KMS-11 (cell line): ENCODE measurements around the gene ITPR1.

Source experiments
- H2AFZ ChIP-seq: fragments of 200-600 bp; sonication (generic); 2 replicates; pipeline ENCODE4 v1.6.1; 2016; ENCODE audit warnings: antibody characterized with exemption, mixed run types, low read depth
- H3K27ac ChIP-seq: fragments of 200-600 bp; sonication (generic); 2 replicates; pipeline ENCODE4 v1.6.1; 2016; ENCODE audit warnings: mild to moderate bottlenecking, mixed run types
- H3K27me3 ChIP-seq: fragments of 200-600 bp; sonication (generic); 2 replicates; pipeline ENCODE4 v1.6.1; 2017; ENCODE audit warnings: mild to moderate bottlenecking, low read depth, mixed run types, moderate library complexity; ENCODE audit not compliant: insufficient read depth
- H3K36me3 ChIP-seq: fragments of 200-600 bp; sonication (generic); 2 replicates; pipeline ENCODE4 v1.6.1; 2017; ENCODE audit warnings: mild to moderate bottlenecking, mixed run types; ENCODE audit not compliant: insufficient read depth
- H3K4me1 ChIP-seq: fragments of 200-600 bp; sonication (generic); 2 replicates; pipeline ENCODE4 v1.6.1; 2016; ENCODE audit warnings: mild to moderate bottlenecking, low read depth, mixed run types; ENCODE audit not compliant: poor library complexity, severe bottlenecking
- H3K4me2 ChIP-seq: fragments of 200-600 bp; sonication (generic); 2 replicates; pipeline ENCODE4 v1.7.0; 2016; ENCODE audit warnings: mild to moderate bottlenecking, mixed run types
- H3K4me3 ChIP-seq: fragments of 200-600 bp; sonication (generic); IDR thresholded peaks from 2 replicates; pipeline ENCODE4 v1.6.1; 2017; ENCODE audit warnings: low read depth, low read length, mixed read lengths; ENCODE audit not compliant: insufficient read depth
- H3K79me2 ChIP-seq: fragments of 200-600 bp; sonication (generic); 2 replicates; pipeline ENCODE4 v1.6.1; 2016; ENCODE audit warnings: low read depth, mixed run types; ENCODE audit not compliant: insufficient read depth
- H3K9ac ChIP-seq: fragments of 200-600 bp; sonication (generic); 2 replicates; pipeline ENCODE4 v1.6.1; 2016; ENCODE audit warnings: mild to moderate bottlenecking, mixed run types
- H4K20me1 ChIP-seq: fragments of 200-600 bp; sonication (generic); 2 replicates; pipeline ENCODE4 v1.6.1; 2016; ENCODE audit warnings: mild to moderate bottlenecking, mixed run types; ENCODE audit not compliant: insufficient read depth
- CTCF ChIP-seq: fragments of 200-600 bp; sonication (generic); conservative IDR thresholded peaks from 2 replicates; pipeline ENCODE4 v1.6.1; 2017; ENCODE audit warnings: low read depth, mild to moderate bottlenecking, antibody characterized with exemption, low read length, moderate library complexity, mixed read lengths

The ITPR1 gene

DNA sequence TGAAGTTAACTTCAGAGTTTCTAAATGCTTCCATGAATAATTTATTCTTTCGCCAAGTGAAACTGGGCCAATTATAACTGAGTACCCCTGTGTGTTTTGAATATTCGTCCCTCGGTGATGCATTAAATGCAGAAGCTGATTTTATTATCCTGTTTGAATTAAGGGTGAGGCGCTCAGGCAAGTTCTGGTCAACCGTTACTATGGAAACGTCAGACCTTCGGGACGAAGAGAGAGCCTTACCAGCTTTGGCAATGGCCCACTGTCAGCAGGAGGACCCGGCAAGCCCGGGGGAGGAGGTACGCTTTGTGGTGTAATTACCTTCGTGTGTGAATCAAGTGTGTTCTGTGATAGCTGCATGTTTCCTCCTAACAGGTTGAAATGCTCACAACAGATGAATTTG is 239.8 kb downstream of the ITPR1 start:
- TF ChIP-seq CTCF = no peak
- Histone ChIP-seq H3K27me3 (no peaks in the 10 kb centered on the region), H4K20me1 (no peaks in the 10 kb centered on the region), H2AFZ (no peak overlapping the region), H3K4me3 (no peak overlapping the region), H3K4me1 (no peaks in the 10 kb centered on the region), H3K27ac (no peak overlapping the region), H3K79me2 (no peaks in the 10 kb centered on the region), H3K9ac (no peak overlapping the region), H3K4me2 (no peak overlapping the region), H3K36me3 (no peaks in the 10 kb centered on the region)

GRCh38 chr3:4734454-4734853 is 241.3 kb downstream of the ITPR1 start:
- no peak for TF ChIP-seq CTCF
- H3K4me1 ChIP-seq = no peaks in the 10 kb centered on the region

GRCh38 chr3:4735243-4735642 is 242.1 kb downstream of the ITPR1 start:
- H3K36me3 ChIP-seq = no peaks in the 10 kb centered on the region

More at GRCh38 chr3:4734454-4734853, 241.3 kb downstream of the ITPR1 start:
- no peaks in the 10 kb centered on the region for H3K36me3 ChIP-seq
- no peak overlapping the region for H3K27ac ChIP-seq
- no peak overlapping the region for H2AFZ ChIP-seq
- H3K27me3 ChIP-seq = no peaks in the 10 kb centered on the region
- H3K4me3 ChIP-seq = no peak overlapping the region
- H4K20me1 ChIP-seq = no peaks in the 10 kb centered on the region
- H3K79me2 ChIP-seq = no peaks in the 10 kb centered on the region
- no peak overlapping the region for H3K9ac ChIP-seq
- no peak overlapping the region for H3K4me2 ChIP-seq

GRCh38 chr3:4736284-4736861 is 243.2 kb downstream of the ITPR1 start:
- TF ChIP-seq CTCF = no peak
- Histone ChIP-seq H3K36me3 (no peaks in the 10 kb centered on the region), H3K4me3 (no peak overlapping the region), H3K4me1 (no peaks in the 10 kb centered on the region), H3K9ac (no peak overlapping the region), H3K27me3 (no peaks in the 10 kb centered on the region), H3K4me2 (no peak overlapping the region), H4K20me1 (no peaks in the 10 kb centered on the region), H3K27ac (no peak overlapping the region), H2AFZ (no peak overlapping the region), H3K79me2 (no peaks in the 10 kb centered on the region)

More at GRCh38 chr3:4735243-4735642, 242.1 kb downstream of the ITPR1 start:
- Histone ChIP-seq H3K9ac (no peak overlapping the region), H4K20me1 (no peaks in the 10 kb centered on the region), H2AFZ (no peak overlapping the region), H3K79me2 (no peaks in the 10 kb centered on the region), H3K4me2 (no peak overlapping the region), H3K4me3 (no peak overlapping the region), H3K27ac (no peak overlapping the region), H3K4me1 (no peaks in the 10 kb centered on the region), H3K27me3 (no peaks in the 10 kb centered on the region)
- no peak for TF ChIP-seq CTCF
